NCI-H1105 treated with DMSO at 0.1 percent for 48 hours (cell line): ENCODE results near the gene EFNA1.

ENCODE experiments used
- DNase-seq: peaks from one replicate; lab custom pipeline; 2025; lab: John Stamatoyannopoulos, UW

EFNA1 gene

GRCh38 chr1:155127105-155127966 lies at the start of gene EFNA1:
EFNA1 (plus strand) TSS chr1:155127876; CDS start chr1:155127978, 102 bp downstream.
- peak; percentile 15 for DNase-seq

DNA sequence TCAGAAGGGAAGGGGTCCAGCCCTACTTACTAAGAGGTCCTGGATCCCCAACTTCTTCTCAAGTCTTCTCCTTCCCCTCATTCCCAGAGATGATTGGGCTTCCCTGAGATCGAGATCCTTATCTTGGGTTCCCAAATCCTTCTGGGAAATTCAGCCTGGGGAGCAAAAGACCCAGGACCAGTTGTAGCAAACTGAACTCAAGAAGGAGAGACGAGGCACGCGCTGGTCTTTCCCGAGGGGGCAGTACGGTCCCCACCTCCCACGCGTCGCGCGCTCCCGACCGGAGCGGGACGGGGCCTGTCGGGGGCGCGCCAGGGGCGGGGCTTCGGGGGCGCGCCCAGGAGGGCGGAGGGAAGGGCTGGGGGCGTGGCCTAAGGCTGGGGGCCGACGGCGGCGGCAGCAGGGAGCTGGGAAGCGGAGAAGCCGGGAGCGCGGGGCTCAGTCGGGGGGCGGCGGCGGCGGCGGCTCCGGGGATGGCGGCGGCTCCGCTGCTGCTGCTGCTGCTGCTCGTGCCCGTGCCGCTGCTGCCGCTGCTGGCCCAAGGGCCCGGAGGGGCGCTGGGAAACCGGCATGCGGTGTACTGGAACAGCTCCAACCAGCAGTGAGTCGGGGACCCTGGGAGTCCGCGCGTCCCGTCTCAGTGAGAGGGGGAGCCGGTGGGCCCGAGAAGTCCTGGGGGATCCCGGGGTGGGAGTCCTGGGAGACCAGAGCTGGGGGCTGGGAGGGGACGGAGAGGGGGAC lies 49.0 kb upstream of the EFNA1 start, which contains the start of gene EFNA3:
TSS of gene EFNA3 (plus strand) at position 369 of the 741 bp plus-strand sequence. CDS start at position 474, 105 bp downstream.
- DNase-seq = peak; percentile 61

- no peak for DNase-seq
Observed at GRCh38 chr1:155079210-155079486, 48.5 kb upstream of the EFNA1 start.

- DNase-seq = peak; percentile 31
Observed at GRCh38 chr1:155079487-155080311, 48.0 kb upstream of the EFNA1 start.

DNA sequence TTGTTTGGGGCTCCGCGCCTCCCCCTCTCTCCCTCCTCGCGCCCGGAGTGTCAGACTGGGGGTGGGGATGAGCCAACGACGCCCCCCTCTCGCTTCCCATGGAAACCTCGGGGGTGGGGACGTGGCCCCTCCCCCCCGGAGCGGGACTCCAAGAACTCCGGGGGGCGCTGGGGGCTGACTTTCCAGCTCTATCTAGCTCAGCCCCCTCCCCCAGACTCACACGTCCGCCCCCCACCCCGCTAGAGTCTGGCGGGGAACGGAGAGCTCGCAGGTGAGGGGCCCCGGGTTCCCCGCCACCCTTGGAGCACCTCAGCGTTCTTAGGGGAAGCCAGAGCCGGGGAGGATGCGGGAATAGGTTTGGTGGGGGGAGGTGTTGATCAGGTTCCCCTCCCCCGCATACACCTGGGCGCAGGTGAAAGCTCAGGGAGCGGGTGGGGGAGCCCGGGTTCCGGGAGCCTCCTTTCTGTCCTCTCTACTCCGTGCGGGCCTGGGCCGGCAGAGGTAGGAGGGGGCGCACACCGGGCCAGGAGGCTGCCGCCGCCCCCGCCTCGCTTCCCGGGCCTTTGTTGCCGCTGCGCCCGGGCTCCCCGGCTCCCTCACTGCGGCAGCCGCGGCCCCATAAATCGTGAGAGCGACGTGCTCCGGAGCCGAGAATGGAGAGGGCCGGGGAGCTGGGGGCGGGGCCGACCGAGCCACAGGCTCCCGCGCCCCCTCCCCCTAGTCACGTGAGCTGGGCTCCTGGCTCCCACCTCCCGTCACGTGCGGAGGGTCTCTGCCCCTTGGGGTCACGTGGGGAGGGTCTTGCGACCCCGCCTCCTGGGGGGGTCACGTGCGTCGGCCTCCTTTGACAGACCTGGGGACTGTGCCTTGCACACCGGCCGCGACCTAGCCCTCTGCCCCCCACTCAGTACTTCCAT lies 47.1 kb upstream of the EFNA1 start:
- peak; percentile 93 for DNase-seq

- DNase-seq = no peak
Observed at GRCh38 chr1:155081472-155082300, 46.0 kb upstream of the EFNA1 start.

GRCh38 chr1:155082301-155083051 lies 45.2 kb upstream of the EFNA1 start:
- peak; percentile 19 for DNase-seq

DNA sequence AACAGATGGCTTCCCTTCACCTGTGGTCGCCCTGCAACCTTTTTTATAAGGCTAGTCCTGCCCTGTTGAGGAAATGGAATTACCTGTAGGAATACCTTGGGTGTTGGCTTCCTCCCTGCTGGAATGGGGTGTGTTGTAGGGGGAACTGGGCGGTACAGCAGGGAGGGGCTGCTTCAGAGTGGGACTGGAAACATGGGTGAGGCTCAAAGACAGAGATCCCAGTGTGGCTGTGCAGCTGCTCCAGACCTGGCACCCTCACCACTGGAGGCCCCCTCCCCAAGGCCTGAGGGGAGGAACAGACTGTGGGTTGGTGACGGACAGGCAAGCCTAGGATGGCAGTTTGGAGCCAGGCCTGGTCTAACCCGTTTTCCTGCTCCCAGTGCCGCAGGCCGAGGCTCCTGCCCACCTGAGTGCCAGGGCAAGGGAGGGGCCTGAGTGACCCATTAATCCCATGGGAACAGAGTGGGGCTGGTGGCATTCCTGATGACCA lies 44.6 kb upstream of the EFNA1 start:
- no peak for DNase-seq

DNA sequence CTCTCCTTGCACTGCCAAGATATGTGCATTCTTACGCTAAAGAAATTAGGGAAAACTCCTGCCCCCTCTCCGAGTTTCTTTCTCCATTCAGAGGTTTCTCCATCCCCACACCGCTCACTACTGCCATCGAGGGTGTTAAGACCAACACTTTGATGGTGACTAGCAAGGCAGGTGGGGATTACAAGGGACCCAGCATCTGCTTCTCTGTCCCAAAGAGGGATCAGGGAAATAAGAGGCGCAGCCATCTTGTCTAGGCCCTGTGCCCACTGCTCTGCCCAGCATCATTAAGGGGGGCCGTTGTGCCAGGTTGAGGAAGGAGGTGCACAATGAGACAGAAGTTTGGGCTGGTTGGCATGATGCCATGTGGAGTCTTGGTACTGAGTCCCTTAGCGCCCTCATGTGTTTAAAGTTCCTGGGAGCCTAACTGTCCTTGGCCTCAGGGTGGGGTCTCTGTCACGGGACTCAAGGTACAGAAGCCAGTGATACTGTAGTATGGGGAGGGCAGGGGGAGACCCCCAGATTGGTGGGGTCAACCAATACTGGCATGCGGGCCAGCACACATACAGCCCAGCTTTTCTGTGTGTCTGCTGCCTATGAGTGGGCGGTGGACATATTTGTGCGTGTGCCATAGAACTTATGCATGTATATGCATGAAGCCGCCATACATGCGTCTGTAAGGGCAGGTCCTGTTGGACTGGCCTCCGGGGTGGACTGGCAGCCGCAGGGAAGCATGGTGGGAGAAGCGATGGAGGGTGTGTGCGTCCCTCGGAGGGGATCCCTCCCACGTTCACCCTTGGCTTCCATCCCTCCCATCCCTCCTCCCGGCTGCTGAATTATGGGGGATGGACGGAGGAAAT lies 43.6 kb upstream of the EFNA1 start:
- DNase-seq = peak; percentile 34

DNA sequence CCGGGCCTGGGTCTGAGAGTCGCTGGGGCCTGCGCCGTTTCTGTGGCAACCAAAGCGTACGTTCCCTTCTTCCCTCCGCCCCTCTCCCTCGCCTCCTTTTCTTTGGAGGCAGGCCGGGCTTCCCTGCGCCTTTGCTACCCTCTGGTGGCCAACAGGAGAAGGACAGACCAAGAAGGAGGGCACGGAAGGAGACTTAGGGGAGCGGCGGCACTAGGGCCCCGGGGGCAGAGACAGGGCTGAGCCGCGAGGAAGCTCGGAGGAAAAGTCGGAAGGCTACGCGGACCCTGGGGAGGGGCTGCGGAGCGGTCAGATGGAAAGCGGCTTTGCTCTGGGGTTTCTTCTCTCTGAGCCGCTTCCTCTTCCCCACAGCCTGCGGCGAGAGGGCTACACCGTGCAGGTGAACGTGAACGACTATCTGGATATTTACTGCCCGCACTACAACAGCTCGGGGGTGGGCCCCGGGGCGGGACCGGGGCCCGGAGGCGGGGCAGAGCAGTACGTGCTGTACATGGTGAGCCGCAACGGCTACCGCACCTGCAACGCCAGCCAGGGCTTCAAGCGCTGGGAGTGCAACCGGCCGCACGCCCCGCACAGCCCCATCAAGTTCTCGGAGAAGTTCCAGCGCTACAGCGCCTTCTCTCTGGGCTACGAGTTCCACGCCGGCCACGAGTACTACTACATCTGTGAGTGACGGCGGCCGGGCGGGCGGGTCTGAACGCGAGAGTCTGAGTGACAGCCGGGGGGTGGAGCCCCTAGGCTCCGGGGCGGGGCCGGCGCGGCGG lies 42.8 kb upstream of the EFNA1 start:
- DNase-seq = peak; percentile 95

GRCh38 chr1:155085504-155086127 lies 42.1 kb upstream of the EFNA1 start:
- no peak for DNase-seq

- peak; percentile 60 for DNase-seq
Observed at GRCh38 chr1:155086128-155086741, 41.4 kb upstream of the EFNA1 start.

DNA sequence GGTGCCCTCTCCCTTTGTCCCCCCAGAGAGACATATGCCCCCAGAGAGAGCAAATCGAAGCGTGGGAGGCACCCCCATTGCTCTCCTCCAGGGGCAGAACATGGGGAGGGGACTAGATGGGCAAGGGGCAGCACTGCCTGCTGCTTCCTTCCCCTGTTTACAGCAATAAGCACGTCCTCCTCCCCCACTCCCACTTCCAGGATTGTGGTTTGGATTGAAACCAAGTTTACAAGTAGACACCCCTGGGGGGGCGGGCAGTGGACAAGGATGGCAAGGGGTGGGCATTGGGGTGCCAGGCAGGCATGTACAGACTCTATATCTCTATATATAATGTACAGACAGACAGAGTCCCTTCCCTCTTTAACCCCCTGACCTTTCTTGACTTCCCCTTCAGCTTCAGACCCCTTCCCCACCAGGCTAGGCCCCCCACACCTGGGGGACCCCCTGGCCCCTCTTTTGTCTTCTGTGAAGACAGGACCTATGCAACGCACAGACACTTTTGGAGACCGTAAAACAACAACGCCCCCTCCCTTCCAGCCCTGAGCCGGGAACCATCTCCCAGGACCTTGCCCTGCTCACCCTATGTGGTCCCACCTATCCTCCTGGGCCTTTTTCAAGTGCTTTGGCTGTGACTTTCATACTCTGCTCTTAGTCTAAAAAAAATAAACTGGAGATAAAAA lies 40.7 kb upstream of the EFNA1 start:
- no peak for DNase-seq

- peak; percentile 59 for DNase-seq
Observed at GRCh38 chr1:155091071-155092051, 36.3 kb upstream of the EFNA1 start.

GRCh38 chr1:155092131-155092530 lies 35.5 kb upstream of the EFNA1 start:
- DNase-seq = no peak
